Fibroblast of lung (primary cell): ENCODE results near the gene INSYN1.

Experiments
- CTCF ChIP-seq, 2 donors: IDR thresholded peaks in 1 of 2; conservative IDR thresholded peaks in 1 of 2; 1 replicate in 1 of 2; 2 replicates in 1 of 2; pipeline ENCODE4 v1.5.1; 2011 to 2012; ENCODE audit warnings: low read length in 2 of 2, control low read depth in 1 of 2, inconsistent platforms in 1 of 2, low read depth in 1 of 2, mild to moderate bottlenecking in 1 of 2
- EZH2 ChIP-seq: IDR thresholded peaks from 2 replicates; pipeline ENCODE4 v1.5.1; 2012; ENCODE audit warnings: low read length, control low read depth, mild to moderate bottlenecking; ENCODE audit errors: missing control alignments

GRCh38 chr15:73766598-73766997 is 13.4 kb upstream of the INSYN1 start:
- TF ChIP-seq CTCF (conservative IDR thresholded peaks at IDR 0.05 in 1 of 2, IDR thresholded peaks at IDR 0.05 in 1 of 2; ENCODE audit: low read depth in 1 of 2, low read length in 2 of 2) = no peak
- TF ChIP-seq EZH2 = no peak
